ENCODE results near the gene PLCG2. TPM values are rescaled to one million over a fixed set of nuclear protein-coding genes. Genes with fewer than 3 reads are reported as not detected.
A peak's percentile ranks its signal among the peaks of the same experiment; 100 is the strongest.

Gene PLCG2
- polyA plus RNA-seq, 2 donors, result 2.3 to 4.4 TPM

- no peaks in the 10 kb centered on the region for H3K4me1 ChIP-seq (ENCODE audit: control insufficient read depth in 2 of 2, insufficient read depth in 2 of 2, low read length in 1 of 2)
- H3K36me3 ChIP-seq (ENCODE audit: control insufficient read depth in 2 of 2, insufficient read depth in 2 of 2, low read length in 1 of 2), result no peaks in the 10 kb centered on the region
- H3K27ac ChIP-seq (ENCODE audit: low read depth in 2 of 2, low read length in 1 of 2), result no peak overlapping the region
- H3K9me3 ChIP-seq (ENCODE audit: control insufficient read depth in 2 of 2, insufficient read depth in 1 of 2, low read depth in 1 of 2, low read length in 1 of 2), result peaks cover 0 to 2% of the 10 kb centered on the region in 2 donors
- 54 to 73% methylated on average over 9 of the region's 9 CpGs for WGBS, 2 donors
- no peak overlapping the region for H3K4me3 ChIP-seq (ENCODE audit: low read depth in 1 of 2, low read length in 2 of 2)
- no peaks in the 10 kb centered on the region for H3K27me3 ChIP-seq (ENCODE audit: control insufficient read depth in 1 of 2, insufficient read depth in 2 of 2, low read length in 2 of 2)
Measured at GRCh38 chr16:81767987-81768592, 11.0 kb upstream of the PLCG2 start.

GRCh38 chr16:81770008-81770407 is 9.1 kb upstream of the PLCG2 start:
- WGBS, 2 donors, result 79 to 81% methylated on average over 7 of the region's 7 CpGs
- no peaks in the 10 kb centered on the region for H3K4me1 ChIP-seq (ENCODE audit: control insufficient read depth in 2 of 2, insufficient read depth in 2 of 2, low read length in 1 of 2)
- H3K9me3 ChIP-seq (ENCODE audit: control insufficient read depth in 2 of 2, insufficient read depth in 1 of 2, low read depth in 1 of 2, low read length in 1 of 2), result peaks cover 0 to 2% of the 10 kb centered on the region in 2 donors
- H3K4me3 ChIP-seq (ENCODE audit: low read depth in 1 of 2, low read length in 2 of 2), result no peak overlapping the region
- H3K27me3 ChIP-seq (ENCODE audit: control insufficient read depth in 1 of 2, insufficient read depth in 2 of 2, low read length in 2 of 2), result no peaks in the 10 kb centered on the region
- H3K36me3 ChIP-seq (ENCODE audit: control insufficient read depth in 2 of 2, insufficient read depth in 2 of 2, low read length in 1 of 2), result no peaks in the 10 kb centered on the region
- H3K27ac ChIP-seq (ENCODE audit: low read depth in 2 of 2, low read length in 1 of 2), result no peak overlapping the region

GRCh38 chr16:81774348-81774747 is 4.7 kb upstream of the PLCG2 start:
- no peaks in the 10 kb centered on the region for H3K36me3 ChIP-seq (ENCODE audit: control insufficient read depth in 2 of 2, insufficient read depth in 2 of 2, low read length in 1 of 2)
- no peaks in the 10 kb centered on the region for H3K4me1 ChIP-seq (ENCODE audit: control insufficient read depth in 2 of 2, insufficient read depth in 2 of 2, low read length in 1 of 2)
- peaks cover 0 to 2% of the 10 kb centered on the region in 2 donors for H3K9me3 ChIP-seq (ENCODE audit: control insufficient read depth in 2 of 2, insufficient read depth in 1 of 2, low read depth in 1 of 2, low read length in 1 of 2)
- no peaks in the 10 kb centered on the region for H3K27me3 ChIP-seq (ENCODE audit: control insufficient read depth in 1 of 2, insufficient read depth in 2 of 2, low read length in 2 of 2)
- no peak overlapping the region for H3K27ac ChIP-seq (ENCODE audit: low read depth in 2 of 2, low read length in 1 of 2)
- H3K4me3 ChIP-seq (ENCODE audit: low read depth in 1 of 2, low read length in 2 of 2), result no peak overlapping the region
- 70 to 92% methylated on average over 6 to 7 of the region's 7 CpGs for WGBS, 2 donors

DNA sequence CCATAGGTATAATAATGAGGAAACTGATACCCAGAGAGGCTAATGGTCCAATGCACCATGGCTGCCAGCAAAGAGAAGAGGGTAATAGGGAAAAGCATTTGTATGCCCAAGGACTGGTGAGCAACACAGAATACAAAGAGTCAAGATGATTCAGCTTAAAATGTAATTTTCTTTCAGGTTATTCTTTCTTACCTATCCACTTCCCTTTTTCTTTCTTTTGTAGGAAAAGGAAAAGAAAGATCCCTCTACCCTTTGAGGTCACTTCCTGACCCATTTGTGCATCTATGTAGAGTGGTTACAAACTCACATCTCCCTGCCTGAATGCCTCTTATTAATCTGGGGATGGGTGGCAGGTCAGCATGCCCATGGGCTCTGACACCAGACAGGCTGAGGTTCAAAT is 3.5 kb upstream of the PLCG2 start:
- no peaks in the 10 kb centered on the region for H3K36me3 ChIP-seq (ENCODE audit: control insufficient read depth in 2 of 2, insufficient read depth in 2 of 2, low read length in 1 of 2)
- peaks cover 0 to 2% of the 10 kb centered on the region in 2 donors for H3K9me3 ChIP-seq (ENCODE audit: control insufficient read depth in 2 of 2, insufficient read depth in 1 of 2, low read depth in 1 of 2, low read length in 1 of 2)
- H3K27me3 ChIP-seq (ENCODE audit: control insufficient read depth in 1 of 2, insufficient read depth in 2 of 2, low read length in 2 of 2), result no peaks in the 10 kb centered on the region
- no peak overlapping the region for H3K27ac ChIP-seq (ENCODE audit: low read depth in 2 of 2, low read length in 1 of 2)
- H3K4me1 ChIP-seq (ENCODE audit: control insufficient read depth in 2 of 2, insufficient read depth in 2 of 2, low read length in 1 of 2), result no peaks in the 10 kb centered on the region
- H3K4me3 ChIP-seq (ENCODE audit: low read depth in 1 of 2, low read length in 2 of 2), result no peak overlapping the region

DNA sequence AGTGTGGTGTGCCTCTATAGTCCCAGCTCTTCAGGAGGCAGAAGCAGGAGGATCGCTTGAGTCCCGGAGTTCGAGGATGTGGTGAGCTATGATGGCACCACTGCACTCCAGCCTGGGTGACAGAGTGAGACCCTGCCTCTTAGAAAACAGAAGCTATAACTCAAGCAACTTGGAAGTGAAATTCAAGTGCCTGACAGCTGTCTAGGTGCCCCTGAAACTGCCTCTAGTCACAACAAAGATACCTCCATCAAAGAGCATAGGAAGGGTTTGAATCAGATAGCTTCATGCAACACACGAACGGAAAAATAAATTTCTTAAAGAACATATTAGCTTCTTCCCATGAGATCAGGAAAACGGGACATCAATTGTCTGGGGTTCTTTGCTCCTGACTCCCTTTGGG is 860 bp upstream of the PLCG2 start:
- Histone ChIP-seq H3K36me3 (ENCODE audit: control insufficient read depth in 2 of 2, insufficient read depth in 2 of 2, low read length in 1 of 2) (no peaks in the 10 kb centered on the region), H3K9me3 (ENCODE audit: control insufficient read depth in 2 of 2, insufficient read depth in 1 of 2, low read depth in 1 of 2, low read length in 1 of 2) (no peaks in the 10 kb centered on the region), H3K4me3 (ENCODE audit: low read depth in 1 of 2, low read length in 2 of 2) (no peak overlapping the region), H3K27me3 (ENCODE audit: control insufficient read depth in 1 of 2, insufficient read depth in 2 of 2, low read length in 2 of 2) (no peaks in the 10 kb centered on the region), H3K4me1 (ENCODE audit: control insufficient read depth in 2 of 2, insufficient read depth in 2 of 2, low read length in 1 of 2) (no peaks in the 10 kb centered on the region), H3K27ac (ENCODE audit: low read depth in 2 of 2, low read length in 1 of 2) (no peak overlapping the region)
- WGBS, 2 donors, result 76 to 81% methylated on average over 6 of the region's 6 CpGs

- Histone ChIP-seq H3K4me3 (ENCODE audit: low read depth in 1 of 2, low read length in 2 of 2) (peak overlapping the region; percentile 66 to 76), H3K27ac (ENCODE audit: low read depth in 2 of 2, low read length in 1 of 2) (no peak overlapping the region), H3K27me3 (ENCODE audit: control insufficient read depth in 1 of 2, insufficient read depth in 2 of 2, low read length in 2 of 2) (no peaks in the 10 kb centered on the region), H3K4me1 (ENCODE audit: control insufficient read depth in 2 of 2, insufficient read depth in 2 of 2, low read length in 1 of 2) (no peaks in the 10 kb centered on the region), H3K9me3 (ENCODE audit: control insufficient read depth in 2 of 2, insufficient read depth in 1 of 2, low read depth in 1 of 2, low read length in 1 of 2) (no peaks in the 10 kb centered on the region), H3K36me3 (ENCODE audit: control insufficient read depth in 2 of 2, insufficient read depth in 2 of 2, low read length in 1 of 2) (no peaks in the 10 kb centered on the region)
- WGBS, 2 donors, result 4% methylated on average over 49 to 58 of the region's 58 CpGs
Measured at GRCh38 chr16:81779536-81780320, 637 bp downstream of the PLCG2 start.

GRCh38 chr16:81780350-81780749 is 1.3 kb downstream of the PLCG2 start:
- Histone ChIP-seq H3K4me3 (ENCODE audit: low read depth in 1 of 2, low read length in 2 of 2) (peak overlapping the region; percentile 66 to 76), H3K27me3 (ENCODE audit: control insufficient read depth in 1 of 2, insufficient read depth in 2 of 2, low read length in 2 of 2) (no peaks in the 10 kb centered on the region), H3K4me1 (ENCODE audit: control insufficient read depth in 2 of 2, insufficient read depth in 2 of 2, low read length in 1 of 2) (no peaks in the 10 kb centered on the region), H3K27ac (ENCODE audit: low read depth in 2 of 2, low read length in 1 of 2) (no peak overlapping the region), H3K9me3 (ENCODE audit: control insufficient read depth in 2 of 2, insufficient read depth in 1 of 2, low read depth in 1 of 2, low read length in 1 of 2) (no peaks in the 10 kb centered on the region), H3K36me3 (ENCODE audit: control insufficient read depth in 2 of 2, insufficient read depth in 2 of 2, low read length in 1 of 2) (no peaks in the 10 kb centered on the region)
- 75 to 80% methylated on average over 8 of the region's 8 CpGs for WGBS, 2 donors

DNA sequence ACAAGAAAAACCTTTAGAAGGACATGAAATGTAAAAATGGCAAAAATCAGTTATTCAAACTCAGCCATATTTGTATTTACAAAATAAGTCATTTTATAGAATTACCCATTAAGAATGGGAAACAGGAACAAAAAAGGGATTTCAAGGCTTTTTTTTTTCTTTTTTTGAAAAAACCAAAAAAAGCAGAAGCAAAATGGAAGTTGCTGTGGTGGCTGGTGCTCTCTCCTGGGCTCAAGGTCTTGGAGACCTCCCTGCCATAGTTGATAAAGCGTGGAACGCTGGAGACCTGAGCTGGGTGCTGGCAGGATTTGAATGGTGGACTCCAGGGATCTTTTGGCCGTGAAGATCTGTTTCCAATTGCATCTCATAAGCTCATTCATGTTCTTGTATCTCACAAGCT is 3.1 kb downstream of the PLCG2 start:
- H3K4me3 ChIP-seq (ENCODE audit: low read depth in 1 of 2, low read length in 2 of 2), result no peak overlapping the region
- H3K36me3 ChIP-seq (ENCODE audit: control insufficient read depth in 2 of 2, insufficient read depth in 2 of 2, low read length in 1 of 2), result no peaks in the 10 kb centered on the region
- whole genome bisulfite sequencing, 2 donors, result 89 to 91% methylated on average over 3 of the region's 3 CpGs
- no peaks in the 10 kb centered on the region for H3K27me3 ChIP-seq (ENCODE audit: control insufficient read depth in 1 of 2, insufficient read depth in 2 of 2, low read length in 2 of 2)
- no peak overlapping the region for H3K27ac ChIP-seq (ENCODE audit: low read depth in 2 of 2, low read length in 1 of 2)
- no peaks in the 10 kb centered on the region for H3K9me3 ChIP-seq (ENCODE audit: control insufficient read depth in 2 of 2, insufficient read depth in 1 of 2, low read depth in 1 of 2, low read length in 1 of 2)
- H3K4me1 ChIP-seq (ENCODE audit: control insufficient read depth in 2 of 2, insufficient read depth in 2 of 2, low read length in 1 of 2), result no peaks in the 10 kb centered on the region

GRCh38 chr16:81784072-81784795 is 5.1 kb downstream of the PLCG2 start:
- no peak overlapping the region for H3K27ac ChIP-seq (ENCODE audit: low read depth in 2 of 2, low read length in 1 of 2)
- H3K4me1 ChIP-seq (ENCODE audit: control insufficient read depth in 2 of 2, insufficient read depth in 2 of 2, low read length in 1 of 2), result no peaks in the 10 kb centered on the region
- 45 to 48% methylated on average over 3 of the region's 3 CpGs for WGBS, 2 donors
- H3K27me3 ChIP-seq (ENCODE audit: control insufficient read depth in 1 of 2, insufficient read depth in 2 of 2, low read length in 2 of 2), result no peaks in the 10 kb centered on the region
- H3K36me3 ChIP-seq (ENCODE audit: control insufficient read depth in 2 of 2, insufficient read depth in 2 of 2, low read length in 1 of 2), result no peaks in the 10 kb centered on the region
- H3K9me3 ChIP-seq (ENCODE audit: control insufficient read depth in 2 of 2, insufficient read depth in 1 of 2, low read depth in 1 of 2, low read length in 1 of 2), result no peaks in the 10 kb centered on the region
- H3K4me3 ChIP-seq (ENCODE audit: low read depth in 1 of 2, low read length in 2 of 2), result no peak overlapping the region
